RCC 7860 (cell line): Measurements from ENCODE around the gene KRTAP4-4.
"Not testable (repeated sequence)": the region's sequence is repeated elsewhere in the genome, so short reads cannot be mapped to it uniquely, and the experiment has no call there.

ENCODE experiments used
- DNase-seq: peaks from one replicate; pipeline ENCODE4 v3.0.0-alpha.2; 2015; ENCODE audit warnings: low spot score
- FAIRE-seq: peaks from 2 replicates; lab custom pipeline; 2012; peaks lifted over from hg19 to GRCh38; lab: Jason Lieb, UNC

KRTAP4-4 gene

GRCh38 chr17:41160648-41161047 lies at the start of gene KRTAP4-4:
Gene KRTAP4-4 (minus strand): TSS chr17:41160748. CDS start chr17:41160691, 57 bp downstream.
- DNase-seq (no peak), FAIRE-seq (no peak)

GRCh38 chr17:41199421-41200078 lies 39.0 kb upstream of the KRTAP4-4 start:
- FAIRE-seq = no peak
- DNase-seq = no peak

GRCh38 chr17:41196068-41196467 lies 35.5 kb upstream of the KRTAP4-4 start:
- DNase-seq (no peak), FAIRE-seq (no peak)

- FAIRE-seq = no peak
- no peak for DNase-seq
Observed at GRCh38 chr17:41190328-41190727, 29.8 kb upstream of the KRTAP4-4 start.

- DNase-seq, FAIRE-seq: not testable (repeated sequence)
Observed at GRCh38 chr17:41189837-41190318, 29.3 kb upstream of the KRTAP4-4 start, which contains the start of gene KRTAP9-1. Gene KRTAP9-1 (plus strand): TSS chr17:41189887. CDS start chr17:41189887, 0 bp downstream.

GRCh38 chr17:41186872-41187271 lies 26.3 kb upstream of the KRTAP4-4 start:
- no peak for DNase-seq
- no peak for FAIRE-seq

GRCh38 chr17:41185001-41185400 lies 24.5 kb upstream of the KRTAP4-4 start:
- FAIRE-seq (no peak), DNase-seq (no peak)

GRCh38 chr17:41184480-41184961 lies 24.0 kb upstream of the KRTAP4-4 start, which contains the start of gene KRTAP4-1:
Gene KRTAP4-1 (minus strand): TSS chr17:41184911. CDS start chr17:41184854, 57 bp downstream.
- FAIRE-seq = no peak
- DNase-seq = no peak

GRCh38 chr17:41178843-41179616 lies 18.5 kb upstream of the KRTAP4-4 start:
- DNase-seq (no peak), FAIRE-seq (no peak)

- peak; percentile 56 for DNase-seq
- FAIRE-seq = peak; percentile 25
Observed at GRCh38 chr17:41178341-41178740, 17.8 kb upstream of the KRTAP4-4 start.

GRCh38 chr17:41177727-41178271 lies 17.3 kb upstream of the KRTAP4-4 start, which contains the start of gene KRTAP4-2:
Gene KRTAP4-2 (minus strand): TSS chr17:41178221. CDS start chr17:41178164, 57 bp downstream.
- DNase-seq = no peak
- no peak for FAIRE-seq

- no peak for DNase-seq
- no peak for FAIRE-seq
Observed at GRCh38 chr17:41176744-41177387, 16.3 kb upstream of the KRTAP4-4 start.

- no peak for DNase-seq
Observed at GRCh38 chr17:41171886-41172285, 11.3 kb upstream of the KRTAP4-4 start.

GRCh38 chr17:41168121-41168520 lies 7.6 kb upstream of the KRTAP4-4 start, which contains the start of gene KRTAP4-3:
Gene KRTAP4-3 (minus strand): TSS chr17:41168221. CDS start chr17:41168172, 49 bp downstream.
- DNase-seq (no peak), FAIRE-seq (no peak)

More at GRCh38 chr17:41171886-41172285, 11.3 kb upstream of the KRTAP4-4 start:
- no peak for FAIRE-seq

- DNase-seq = no peak
- FAIRE-seq = no peak
Observed at GRCh38 chr17:41167561-41167960, 7.0 kb upstream of the KRTAP4-4 start.

- no peak for FAIRE-seq
- DNase-seq = no peak
Observed at GRCh38 chr17:41163828-41164227, 3.3 kb upstream of the KRTAP4-4 start.

GRCh38 chr17:41160190-41160589 lies 358 bp downstream of the KRTAP4-4 start:
- FAIRE-seq, DNase-seq: not testable (repeated sequence)

- DNase-seq (no peak), FAIRE-seq (no peak)
Observed at GRCh38 chr17:41153856-41154255, 6.7 kb downstream of the KRTAP4-4 start.

- no peak for DNase-seq
- FAIRE-seq = no peak
Observed at GRCh38 chr17:41151525-41151924, 9.0 kb downstream of the KRTAP4-4 start.

GRCh38 chr17:41150026-41150425 lies 10.5 kb downstream of the KRTAP4-4 start:
- FAIRE-seq (no peak), DNase-seq (no peak)

GRCh38 chr17:41149652-41149985 lies 10.9 kb downstream of the KRTAP4-4 start, which contains the start of gene KRTAP4-5:
Gene KRTAP4-5 (minus strand): TSS chr17:41149825. CDS start chr17:41149767, 58 bp downstream.
- DNase-seq (no peak), FAIRE-seq (no peak)
